Measurements from ENCODE around the gene FIZ1.
A peak's percentile ranks its signal among the peaks of the same experiment; 100 is the strongest.

Gene FIZ1

DNA sequence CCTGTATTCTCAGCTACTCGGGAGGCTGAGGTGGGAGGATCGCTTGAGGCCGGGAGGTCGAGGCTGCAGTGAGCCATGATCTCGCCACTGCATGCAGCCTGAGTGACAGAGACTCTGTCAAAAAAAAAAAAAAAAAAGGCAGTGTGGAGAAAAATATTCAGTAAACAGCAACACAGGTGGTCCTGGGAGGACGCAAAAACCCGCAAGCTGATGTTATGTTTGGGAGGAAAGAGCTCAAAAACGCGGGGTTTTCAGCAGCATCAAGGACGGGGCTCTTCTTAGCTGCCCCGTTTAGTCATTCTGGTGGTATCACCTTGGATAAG, 25.6 kb upstream of the FIZ1 start:
- CTCF ChIA-PET: interaction anchor here (0.5 to 5.3 kb wide), 21 partner anchors 8 to 608 kb away, joined by 3 to 30 read pairs (median 5); partner anchors contain the start of gene ZNF865

More for the DNA sequence above, 25.6 kb upstream of the FIZ1 start:
- Histone ChIP-seq H3K4me1 (ENCODE audit: control insufficient read depth, insufficient read depth, low read length) (peaks cover 5% of the 10 kb centered on the region), H3K27ac (ENCODE audit: extremely low read depth, low read depth, low read length) (peak overlapping the region; percentile 10; the same call in 1 of the 2 replicates), H3K36me3 (ENCODE audit: control insufficient read depth in 2 of 2, insufficient read depth in 1 of 2, low read length in 2 of 2) (peaks cover 0 to under 1% of the 10 kb centered on the region in 2 experiments; a peak in 1 of 3 replicates), H3K4me3 (ENCODE audit: low read depth, low read length) (peak overlapping the region; percentile 88), H3K9me3 (ENCODE audit: control insufficient read depth, insufficient read depth, low read depth, low read length) (no peaks in the 10 kb centered on the region)
- peak; percentile 7; the same call in 1 of the 2 replicates for TF ChIP-seq ZNF335 (tag by site-specific recombination; conservative IDR thresholded peaks at IDR 0.05)
- TF ChIP-seq, protein P1, sequence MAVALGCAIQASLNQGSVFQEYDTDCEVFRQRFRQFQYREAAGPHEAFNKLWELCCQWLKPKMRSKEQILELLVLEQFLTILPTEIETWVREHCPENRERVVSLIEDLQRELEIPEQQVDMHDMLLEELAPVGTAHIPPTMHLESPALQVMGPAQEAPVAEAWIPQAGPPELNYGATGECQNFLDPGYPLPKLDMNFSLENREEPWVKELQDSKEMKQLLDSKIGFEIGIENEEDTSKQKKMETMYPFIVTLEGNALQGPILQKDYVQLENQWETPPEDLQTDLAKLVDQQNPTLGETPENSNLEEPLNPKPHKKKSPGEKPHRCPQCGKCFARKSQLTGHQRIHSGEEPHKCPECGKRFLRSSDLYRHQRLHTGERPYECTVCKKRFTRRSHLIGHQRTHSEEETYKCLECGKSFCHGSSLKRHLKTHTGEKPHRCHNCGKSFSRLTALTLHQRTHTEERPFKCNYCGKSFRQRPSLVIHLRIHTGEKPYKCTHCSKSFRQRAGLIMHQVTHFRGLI (tag by site-specific recombination; IDR thresholded peaks at IDR 0.05): no peak
- TF ChIP-seq, protein P2, sequence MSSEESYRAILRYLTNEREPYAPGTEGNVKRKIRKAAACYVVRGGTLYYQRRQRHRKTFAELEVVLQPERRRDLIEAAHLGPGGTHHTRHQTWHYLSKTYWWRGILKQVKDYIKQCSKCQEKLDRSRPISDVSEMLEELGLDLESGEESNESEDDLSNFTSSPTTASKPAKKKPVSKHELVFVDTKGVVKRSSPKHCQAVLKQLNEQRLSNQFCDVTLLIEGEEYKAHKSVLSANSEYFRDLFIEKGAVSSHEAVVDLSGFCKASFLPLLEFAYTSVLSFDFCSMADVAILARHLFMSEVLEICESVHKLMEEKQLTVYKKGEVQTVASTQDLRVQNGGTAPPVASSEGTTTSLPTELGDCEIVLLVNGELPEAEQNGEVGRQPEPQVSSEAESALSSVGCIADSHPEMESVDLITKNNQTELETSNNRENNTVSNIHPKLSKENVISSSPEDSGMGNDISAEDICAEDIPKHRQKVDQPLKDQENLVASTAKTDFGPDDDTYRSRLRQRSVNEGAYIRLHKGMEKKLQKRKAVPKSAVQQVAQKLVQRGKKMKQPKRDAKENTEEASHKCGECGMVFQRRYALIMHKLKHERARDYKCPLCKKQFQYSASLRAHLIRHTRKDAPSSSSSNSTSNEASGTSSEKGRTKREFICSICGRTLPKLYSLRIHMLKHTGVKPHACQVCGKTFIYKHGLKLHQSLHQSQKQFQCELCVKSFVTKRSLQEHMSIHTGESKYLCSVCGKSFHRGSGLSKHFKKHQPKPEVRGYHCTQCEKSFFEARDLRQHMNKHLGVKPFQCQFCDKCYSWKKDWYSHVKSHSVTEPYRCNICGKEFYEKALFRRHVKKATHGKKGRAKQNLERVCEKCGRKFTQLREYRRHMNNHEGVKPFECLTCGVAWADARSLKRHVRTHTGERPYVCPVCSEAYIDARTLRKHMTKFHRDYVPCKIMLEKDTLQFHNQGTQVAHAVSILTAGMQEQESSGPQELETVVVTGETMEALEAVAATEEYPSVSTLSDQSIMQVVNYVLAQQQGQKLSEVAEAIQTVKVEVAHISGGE (tag by site-specific recombination; conservative IDR thresholded peaks at IDR 0.05; ENCODE audit: low read depth): 0 out of 2 replicates have a peak, but pooled peaks have one; percentile 4
- TF ChIP-seq, protein P3, sequence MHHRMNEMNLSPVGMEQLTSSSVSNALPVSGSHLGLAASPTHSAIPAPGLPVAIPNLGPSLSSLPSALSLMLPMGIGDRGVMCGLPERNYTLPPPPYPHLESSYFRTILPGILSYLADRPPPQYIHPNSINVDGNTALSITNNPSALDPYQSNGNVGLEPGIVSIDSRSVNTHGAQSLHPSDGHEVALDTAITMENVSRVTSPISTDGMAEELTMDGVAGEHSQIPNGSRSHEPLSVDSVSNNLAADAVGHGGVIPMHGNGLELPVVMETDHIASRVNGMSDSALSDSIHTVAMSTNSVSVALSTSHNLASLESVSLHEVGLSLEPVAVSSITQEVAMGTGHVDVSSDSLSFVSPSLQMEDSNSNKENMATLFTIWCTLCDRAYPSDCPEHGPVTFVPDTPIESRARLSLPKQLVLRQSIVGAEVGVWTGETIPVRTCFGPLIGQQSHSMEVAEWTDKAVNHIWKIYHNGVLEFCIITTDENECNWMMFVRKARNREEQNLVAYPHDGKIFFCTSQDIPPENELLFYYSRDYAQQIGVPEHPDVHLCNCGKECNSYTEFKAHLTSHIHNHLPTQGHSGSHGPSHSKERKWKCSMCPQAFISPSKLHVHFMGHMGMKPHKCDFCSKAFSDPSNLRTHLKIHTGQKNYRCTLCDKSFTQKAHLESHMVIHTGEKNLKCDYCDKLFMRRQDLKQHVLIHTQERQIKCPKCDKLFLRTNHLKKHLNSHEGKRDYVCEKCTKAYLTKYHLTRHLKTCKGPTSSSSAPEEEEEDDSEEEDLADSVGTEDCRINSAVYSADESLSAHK (tag by site-specific recombination; IDR thresholded peaks at IDR 0.05): no peak
- 0 out of 2 replicates have a peak, but pooled peaks have one; percentile 12 for TF ChIP-seq GLIS1 (tag by site-specific recombination; IDR thresholded peaks at IDR 0.05)
- TF ChIP-seq, protein P4, sequence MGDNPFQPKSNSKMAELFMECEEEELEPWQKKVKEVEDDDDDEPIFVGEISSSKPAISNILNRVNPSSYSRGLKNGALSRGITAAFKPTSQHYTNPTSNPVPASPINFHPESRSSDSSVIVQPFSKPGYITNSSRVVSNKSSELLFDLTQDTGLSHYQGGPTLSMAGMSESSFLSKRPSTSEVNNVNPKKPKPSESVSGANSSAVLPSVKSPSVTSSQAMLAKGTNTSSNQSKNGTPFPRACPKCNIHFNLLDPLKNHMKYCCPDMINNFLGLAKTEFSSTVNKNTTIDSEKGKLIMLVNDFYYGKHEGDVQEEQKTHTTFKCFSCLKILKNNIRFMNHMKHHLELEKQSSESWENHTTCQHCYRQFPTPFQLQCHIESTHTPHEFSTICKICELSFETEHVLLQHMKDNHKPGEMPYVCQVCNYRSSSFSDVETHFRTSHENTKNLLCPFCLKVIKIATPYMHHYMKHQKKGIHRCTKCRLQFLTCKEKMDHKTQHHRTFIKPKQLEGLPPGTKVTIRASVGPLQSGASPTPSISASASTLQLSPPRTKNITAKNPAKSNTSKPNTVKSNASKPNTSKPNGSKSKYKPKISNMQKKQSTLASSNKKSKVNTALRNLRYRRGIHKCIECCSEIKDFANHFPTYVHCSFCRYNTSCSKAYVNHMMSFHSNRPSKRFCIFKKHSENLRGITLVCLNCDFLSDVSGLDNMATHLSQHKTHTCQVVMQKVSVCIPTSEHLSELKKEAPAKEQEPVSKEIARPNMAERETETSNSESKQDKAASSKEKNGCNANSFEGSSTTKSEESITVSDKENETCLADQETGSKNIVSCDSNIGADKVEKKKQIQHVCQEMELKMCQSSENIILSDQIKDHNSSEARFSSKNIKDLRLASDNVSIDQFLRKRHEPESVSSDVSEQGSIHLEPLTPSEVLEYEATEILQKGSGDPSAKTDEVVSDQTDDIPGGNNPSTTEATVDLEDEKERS (tag by site-specific recombination; IDR thresholded peaks at IDR 0.05): peak; percentile 50; the same call in 1 of the 2 replicates
- no peak for TF ChIP-seq ZNF37A (tag by site-specific recombination; IDR thresholded peaks at IDR 0.05)
- TF ChIP-seq SP7 (tag by site-specific recombination; IDR thresholded peaks at IDR 0.05): peak; percentile 2; the same call in 1 of the 2 replicates
- 0 out of 2 replicates have a peak, but pooled peaks have one; percentile 1 for TF ChIP-seq SCRT2 (tag by site-specific recombination; IDR thresholded peaks at IDR 0.05)
- TF ChIP-seq KLF16 (tag by site-specific recombination; IDR thresholded peaks at IDR 0.05): no peak
- POLR2A ChIA-PET: interaction anchor here (0.6 to 9.1 kb wide), 35 partner anchors 8 to 1161 kb away, joined by 3 to 75 read pairs (median 4); partner anchors contain the start of genes CCDC106, DNAAF3, FIZ1 and ISOC2

Data from HEK293 (cell line).